ENCODE data around the gene KCNIP4. TPM values are rescaled to one million over a fixed set of nuclear protein-coding genes. Genes with fewer than 3 reads are reported as not detected.

Gene KCNIP4
- total and polyA plus RNA-seq, 9 of the 15 experiments (the other 6 are each of a cell fraction or from before 2014, with no cell fraction given): 0.25 to 0.41 TPM; not detected in 7

DNA sequence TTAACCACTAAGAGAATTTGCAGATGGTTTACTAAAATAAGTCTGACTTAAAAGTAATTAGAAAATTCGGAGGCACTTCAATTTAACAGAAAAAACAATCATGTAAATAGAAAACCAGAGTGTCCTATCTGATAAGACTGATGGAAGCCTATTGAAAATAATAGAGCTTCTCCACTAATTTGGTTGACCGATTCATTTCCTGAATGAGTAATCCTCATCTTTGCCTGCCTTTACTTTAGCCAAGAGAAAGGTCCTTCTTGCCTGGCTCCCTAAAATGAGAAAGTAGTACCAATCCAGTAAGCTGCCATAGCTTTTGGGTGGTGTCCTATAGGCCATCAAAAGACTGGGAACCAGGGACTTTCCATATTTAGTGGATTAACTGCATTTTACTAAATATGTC lies 48.4 kb downstream of the KCNIP4 start:
- in situ Hi-C loops (cut with MboI) (no loop called here), intact Hi-C loops (cut with micrococcal nuclease) (no loop called here)
- POLR2A ChIA-PET: no interaction called here
- Histone ChIP-seq H3K79me2 (ENCODE audit: control insufficient read depth, insufficient read depth, low read length) (no peaks in the 10 kb centered on the region), H3K27ac (ENCODE audit: extremely low read depth, low read depth, low read length) (no peak overlapping the region), H3K4me2 (ENCODE audit: insufficient read depth, low read length) (no peak overlapping the region), H3K9me1 (ENCODE audit: control insufficient read depth, insufficient read depth, low read length) (no peaks in the 10 kb centered on the region), H3K4me1 (replicated peaks in 1 of 2; ENCODE audit: control insufficient read depth in 2 of 2, insufficient read depth in 2 of 2, low read length in 2 of 2) (no peaks in the 10 kb centered on the region), H3K9ac (ENCODE audit: insufficient read depth in 1 of 2, low read depth in 2 of 2, low read length in 2 of 2) (no peak overlapping the region), H3K36me3 (ENCODE audit: control insufficient read depth, insufficient read depth, low read length) (no peaks in the 10 kb centered on the region), H3K4me3 (no peak overlapping the region), H3K9me3 (replicated peaks; ENCODE audit: control insufficient read depth, insufficient read depth, low read depth, low read length) (no peaks in the 10 kb centered on the region; the same call in none of the 2 replicates), H4K20me1 (replicated peaks; ENCODE audit: control insufficient read depth, insufficient read depth, low read length) (no peaks in the 10 kb centered on the region), H2AFZ (ENCODE audit: low read depth, low read length) (no peak overlapping the region), H3K27me3 (ENCODE audit: control insufficient read depth in 2 of 2, insufficient read depth in 2 of 2, low read length in 2 of 2) (no peaks in the 10 kb centered on the region)
- TF ChIP-seq BMI1 (IDR thresholded peaks at IDR 0.05; ENCODE audit: low read length) (no peak), ZNF133 (CRISPR knock-in tag; IDR thresholded peaks at IDR 0.05) (no peak), POLR2AphosphoS5 (IDR thresholded peaks at IDR 0.05; ENCODE audit: control insufficient read depth, insufficient read depth, low read depth, low read length) (no peak)
- ATAC-seq (no peak), DNase-seq (ENCODE audit: extremely low read depth in 1 of 4, low spot score in 3 of 4) (no peak), FAIRE-seq (no peak)
- 0% methylated on average over 2 of the region's 2 CpGs for WGBS (ENCODE audit: insufficient coverage, low coverage, missing lambda C conversion rate)
- CTCF ChIA-PET (ENCODE audit: low intra/inter-chr PET ratio): no interaction called here
- BruUV-seq (replicated peaks): no TSS peak

DNA sequence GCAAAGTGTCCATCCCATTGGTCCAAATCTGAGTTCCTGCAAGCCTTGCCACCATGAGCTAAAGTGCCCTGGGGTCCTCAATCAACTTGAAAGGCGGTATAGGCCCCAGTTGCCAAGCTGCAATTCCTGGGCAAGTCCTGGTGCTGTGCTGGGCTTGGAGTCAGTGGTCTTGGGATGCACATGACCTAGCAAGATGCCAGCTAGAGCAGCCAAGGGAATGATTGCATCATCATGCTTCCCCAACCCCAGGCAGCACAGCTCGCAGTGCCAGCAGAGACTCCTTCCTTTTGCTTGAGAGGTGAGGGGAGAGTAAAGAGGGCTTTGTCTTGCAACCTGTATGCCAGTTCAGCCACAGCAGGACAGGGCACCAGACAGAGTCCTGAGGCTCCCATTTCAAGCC lies 50.5 kb downstream of the KCNIP4 start:
- Histone ChIP-seq H3K79me2 (ENCODE audit: control insufficient read depth, insufficient read depth, low read length) (no peaks in the 10 kb centered on the region), H3K4me1 (replicated peaks in 1 of 2; ENCODE audit: control insufficient read depth in 2 of 2, insufficient read depth in 2 of 2, low read length in 2 of 2) (no peaks in the 10 kb centered on the region), H3K9me1 (ENCODE audit: control insufficient read depth, insufficient read depth, low read length) (no peaks in the 10 kb centered on the region), H3K4me2 (ENCODE audit: insufficient read depth, low read length) (no peak overlapping the region), H3K27ac (ENCODE audit: extremely low read depth, low read depth, low read length) (no peak overlapping the region), H2AFZ (ENCODE audit: low read depth, low read length) (no peak overlapping the region), H3K36me3 (ENCODE audit: control insufficient read depth, insufficient read depth, low read length) (no peaks in the 10 kb centered on the region), H3K9ac (ENCODE audit: insufficient read depth in 1 of 2, low read depth in 2 of 2, low read length in 2 of 2) (no peak overlapping the region), H3K9me3 (replicated peaks; ENCODE audit: control insufficient read depth, insufficient read depth, low read depth, low read length) (no peaks in the 10 kb centered on the region; the same call in none of the 2 replicates), H3K4me3 (no peak overlapping the region), H4K20me1 (replicated peaks; ENCODE audit: control insufficient read depth, insufficient read depth, low read length) (no peaks in the 10 kb centered on the region), H3K27me3 (ENCODE audit: control insufficient read depth in 2 of 2, insufficient read depth in 2 of 2, low read length in 2 of 2) (no peaks in the 10 kb centered on the region)
- in situ Hi-C loops (cut with MboI) (no loop called here), intact Hi-C loops (cut with micrococcal nuclease) (no loop called here)
- DNase-seq (ENCODE audit: extremely low read depth in 1 of 4, low spot score in 3 of 4) (no peak), FAIRE-seq (no peak), ATAC-seq (no peak)
- 0% methylated on average over 2 of the region's 2 CpGs for WGBS (ENCODE audit: insufficient coverage, low coverage, missing lambda C conversion rate)
- POLR2A ChIA-PET: interaction anchor here (0.7 kb wide), 1 partner anchor 298 kb away, joined by 3 read pairs; no protein-coding TSS in a partner anchor
- no TSS peak for BruUV-seq (replicated peaks)
- CTCF ChIA-PET (ENCODE audit: low intra/inter-chr PET ratio): no interaction called here
- TF ChIP-seq, protein P1, sequence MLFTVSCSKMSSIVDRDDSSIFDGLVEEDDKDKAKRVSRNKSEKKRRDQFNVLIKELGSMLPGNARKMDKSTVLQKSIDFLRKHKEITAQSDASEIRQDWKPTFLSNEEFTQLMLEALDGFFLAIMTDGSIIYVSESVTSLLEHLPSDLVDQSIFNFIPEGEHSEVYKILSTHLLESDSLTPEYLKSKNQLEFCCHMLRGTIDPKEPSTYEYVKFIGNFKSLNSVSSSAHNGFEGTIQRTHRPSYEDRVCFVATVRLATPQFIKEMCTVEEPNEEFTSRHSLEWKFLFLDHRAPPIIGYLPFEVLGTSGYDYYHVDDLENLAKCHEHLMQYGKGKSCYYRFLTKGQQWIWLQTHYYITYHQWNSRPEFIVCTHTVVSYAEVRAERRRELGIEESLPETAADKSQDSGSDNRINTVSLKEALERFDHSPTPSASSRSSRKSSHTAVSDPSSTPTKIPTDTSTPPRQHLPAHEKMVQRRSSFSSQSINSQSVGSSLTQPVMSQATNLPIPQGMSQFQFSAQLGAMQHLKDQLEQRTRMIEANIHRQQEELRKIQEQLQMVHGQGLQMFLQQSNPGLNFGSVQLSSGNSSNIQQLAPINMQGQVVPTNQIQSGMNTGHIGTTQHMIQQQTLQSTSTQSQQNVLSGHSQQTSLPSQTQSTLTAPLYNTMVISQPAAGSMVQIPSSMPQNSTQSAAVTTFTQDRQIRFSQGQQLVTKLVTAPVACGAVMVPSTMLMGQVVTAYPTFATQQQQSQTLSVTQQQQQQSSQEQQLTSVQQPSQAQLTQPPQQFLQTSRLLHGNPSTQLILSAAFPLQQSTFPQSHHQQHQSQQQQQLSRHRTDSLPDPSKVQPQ (CRISPR knock-in tag; IDR thresholded peaks at IDR 0.05; ENCODE audit: borderline replicate concordance): no peak
- TF ChIP-seq RCOR1 (IDR thresholded peaks at IDR 0.05; ENCODE audit: borderline replicate concordance in 1 of 2, low read depth in 2 of 2, low read length in 2 of 2) (no peak), ETV1 (tag; conservative IDR thresholded peaks at IDR 0.05; ENCODE audit: low read depth) (no peak), NFE2L1 (tag; IDR thresholded peaks at IDR 0.05; ENCODE audit: borderline replicate concordance, low read depth) (no peak), FOXJ2 (tag; IDR thresholded peaks at IDR 0.05) (no peak), ZSCAN29 (IDR thresholded peaks at IDR 0.05) (no peak), TAF15 (IDR thresholded peaks at IDR 0.05; ENCODE audit: low read depth, low read length) (no peak), TOE1 (IDR thresholded peaks at IDR 0.05; ENCODE audit: borderline replicate concordance) (no peak), TOE1 (CRISPR knock-in tag; IDR thresholded peaks at IDR 0.05; ENCODE audit: borderline replicate concordance, low read depth) (no peak)
- TF ChIP-seq, protein P2, sequence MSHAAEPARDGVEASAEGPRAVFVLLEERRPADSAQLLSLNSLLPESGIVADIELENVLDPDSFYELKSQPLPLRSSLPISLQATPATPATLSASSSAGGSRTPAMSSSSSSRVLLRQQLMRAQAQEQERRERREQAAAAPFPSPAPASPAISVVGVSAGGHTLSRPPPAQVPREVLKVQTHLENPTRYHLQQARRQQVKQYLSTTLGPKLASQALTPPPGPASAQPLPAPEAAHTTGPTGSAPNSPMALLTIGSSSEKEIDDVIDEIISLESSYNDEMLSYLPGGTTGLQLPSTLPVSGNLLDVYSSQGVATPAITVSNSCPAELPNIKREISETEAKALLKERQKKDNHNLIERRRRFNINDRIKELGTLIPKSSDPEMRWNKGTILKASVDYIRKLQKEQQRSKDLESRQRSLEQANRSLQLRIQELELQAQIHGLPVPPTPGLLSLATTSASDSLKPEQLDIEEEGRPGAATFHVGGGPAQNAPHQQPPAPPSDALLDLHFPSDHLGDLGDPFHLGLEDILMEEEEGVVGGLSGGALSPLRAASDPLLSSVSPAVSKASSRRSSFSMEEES (CRISPR knock-in tag; IDR thresholded peaks at IDR 0.05): no peak
